Lung (tissue), 12 donors: Measurements from ENCODE around the gene LCTL. TPM values are rescaled to one million over a fixed set of nuclear protein-coding genes. Genes with fewer than 3 reads are reported as not detected.

Source experiments
- ATAC-seq: fragments of 200-7000 bp; cut with Tn5 transposase; one replicate; pipeline ENCODE4 v1.9.1; 2020; ENCODE audit warnings: moderate number of reproducible peaks; ENCODE audit not compliant: insufficient read depth, low FRiP score
- DNase-seq, 3 donors: peaks; one replicate each; pipeline ENCODE4 v3.0.0-alpha.2; 2013 to 2017
- H3K27ac ChIP-seq, 2 donors: one replicate each; pipeline ENCODE4 v1.5.1; 2013; ENCODE audit warnings: mild to moderate bottlenecking in 2 of 2, moderate library complexity in 2 of 2, control low read depth in 1 of 2, inconsistent platforms in 1 of 2, low read depth in 1 of 2, low read length in 1 of 2
- H3K27me3 ChIP-seq, 3 donors: one replicate each; pipeline ENCODE4 v1.5.1; 2013; ENCODE audit warnings: low read length in 2 of 3; ENCODE audit not compliant: control insufficient read depth in 3 of 3, insufficient read depth in 3 of 3
- H3K36me3 ChIP-seq, 4 donors: one replicate each; pipeline ENCODE4 v1.5.1; 2013; ENCODE audit warnings: low read length in 4 of 4, mild to moderate bottlenecking in 1 of 4, moderate library complexity in 1 of 4; ENCODE audit not compliant: control insufficient read depth in 4 of 4, insufficient read depth in 4 of 4
- H3K4me1 ChIP-seq, 5 donors: one replicate each; pipeline ENCODE4 v1.5.1; 2013; ENCODE audit warnings: low read length in 5 of 5, mild to moderate bottlenecking in 2 of 5, moderate library complexity in 1 of 5; ENCODE audit not compliant: control insufficient read depth in 5 of 5, insufficient read depth in 5 of 5
- H3K4me3 ChIP-seq: one replicate; pipeline ENCODE4 v1.5.1; 2013; ENCODE audit warnings: mild to moderate bottlenecking, control low read depth, moderate library complexity
- H3K9ac ChIP-seq, 2 donors: one replicate each; pipeline ENCODE4 v1.5.1; 2013; ENCODE audit warnings: low read length in 2 of 2, control low read depth in 1 of 2; ENCODE audit not compliant: insufficient read depth in 1 of 2
- H3K9me3 ChIP-seq, 4 donors: one replicate each; pipeline ENCODE4 v1.5.1; 2013; ENCODE audit warnings: low read length in 3 of 4, mild to moderate bottlenecking in 1 of 4, moderate library complexity in 1 of 4; ENCODE audit not compliant: control insufficient read depth in 4 of 4, insufficient read depth in 3 of 4
- CTCF ChIP-seq: IDR thresholded peaks from 2 replicates; pipeline ENCODE4 v1.5.1; 2012; ENCODE audit warnings: mild to moderate bottlenecking; ENCODE audit errors: control extremely low read depth, extremely low read depth
- WGBS, 2 donors: extraction: QIAGEN DNeasy Blood & Tissue Kit; methylation state at CpG; one replicate each; pipeline ENCODE4 v1.1.7; 2013; 5-methylcytosine and 5-hydroxymethylcytosine counted together
- polyA plus RNA-seq, 2 donors: library from polyadenylated mRNA; stranded (reverse); fragments of 200-250 nt; gene quantifications; one replicate each; pipeline ENCODE4 v1.2.1, GENCODE V29; 2013
- total RNA-seq, 2 donors: library from RNA; depleted of rRNA in 1 of 2; stranded (reverse); fragments of >200 nt in 1 of 2; gene quantifications; one replicate each; pipeline ENCODE4 v1.2.1, GENCODE V29; 2014 to 2021
- donor health status: control.
- donor health status: control.
- donor health status: Bipolar disorder and iron deficiency.
- donor health status: healthy.
- donor health status: DM: yes; HTN: yes; CAD: no.

Gene LCTL
- total and polyA plus RNA-seq, 4 donors = not detected

GRCh38 chr15:66613743-66614142 lies 47.9 kb upstream of the LCTL start:
- H3K4me3 ChIP-seq = no peak overlapping the region
- H3K27ac ChIP-seq = peak overlapping the region in 1 of 2 donors; percentile 69
- H3K27me3 ChIP-seq = no peaks in the 10 kb centered on the region
- no peaks in the 10 kb centered on the region for H3K36me3 ChIP-seq
- DNase-seq (peak in 1 of 3 donors; percentile 42), ATAC-seq (no peak)
- WGBS, 2 donors = 0 to 47% methylated on average over 3 of the region's 3 CpGs
- TF ChIP-seq CTCF = no peak
- H3K9ac ChIP-seq = no peak overlapping the region
- no peaks in the 10 kb centered on the region for H3K9me3 ChIP-seq
- H3K4me1 ChIP-seq = peaks cover 0 to 17% (median 13%) of the 10 kb centered on the region in 5 donors

DNA sequence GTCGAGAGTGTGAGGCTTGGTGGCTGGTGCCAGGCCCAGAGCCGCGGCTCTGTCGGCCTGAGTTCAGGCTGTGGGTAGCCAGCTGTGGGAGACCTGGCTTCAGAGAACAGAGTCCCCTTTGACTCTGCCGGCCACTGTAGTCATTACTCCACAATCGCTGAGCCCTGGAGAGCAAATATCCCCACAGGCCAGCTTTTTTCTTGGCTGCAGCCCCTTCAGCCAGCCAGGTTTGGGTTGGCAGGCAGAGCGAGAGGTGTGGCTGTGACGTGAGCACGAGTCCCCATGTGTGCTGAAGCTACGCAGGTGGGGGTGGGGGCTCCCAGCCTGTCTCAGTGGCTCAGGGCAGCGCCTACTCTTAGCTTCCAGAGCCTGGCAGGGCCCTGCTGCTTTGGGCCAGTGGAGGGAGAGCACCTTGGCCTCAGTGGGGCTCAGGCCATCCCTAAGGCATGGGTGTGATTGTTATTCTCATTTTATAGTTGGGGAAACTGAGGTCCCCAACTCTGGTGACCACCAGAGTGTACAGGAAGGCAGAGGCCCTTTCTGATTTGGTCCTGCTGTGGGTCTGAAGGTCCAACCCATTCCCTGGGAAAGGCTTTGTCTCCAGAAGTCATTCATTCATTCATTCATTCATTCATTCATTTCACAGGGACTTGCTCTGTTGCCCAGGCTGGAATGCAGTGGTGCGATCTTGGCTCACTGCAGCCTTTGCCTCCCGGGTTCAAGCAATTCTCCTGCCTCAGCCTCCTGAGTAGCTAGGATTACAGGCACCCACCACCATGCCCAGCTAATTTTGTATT lies 45.7 kb upstream of the LCTL start:
- H3K27ac ChIP-seq = no peak overlapping the region
- no peaks in the 10 kb centered on the region for H3K27me3 ChIP-seq
- no peak overlapping the region for H3K9ac ChIP-seq
- ATAC-seq = no peak
- DNase-seq = peak in 2 of 3 donors; percentile 66 to 68
- no peak overlapping the region for H3K4me3 ChIP-seq
- TF ChIP-seq CTCF = no peak
- H3K36me3 ChIP-seq = no peaks in the 10 kb centered on the region
- WGBS, 2 donors = 72 to 88% methylated on average over 13 of the region's 13 CpGs
- H3K4me1 ChIP-seq = peaks cover 0 to 9% (median 2%) of the 10 kb centered on the region in 5 donors
- no peaks in the 10 kb centered on the region for H3K9me3 ChIP-seq

- Histone ChIP-seq H3K9me3 (no peaks in the 10 kb centered on the region), H3K36me3 (no peaks in the 10 kb centered on the region), H3K4me3 (no peak overlapping the region), H3K9ac (no peak overlapping the region), H3K27ac (no peak overlapping the region), H3K27me3 (no peaks in the 10 kb centered on the region), H3K4me1 (peaks cover 0 to 7% (median 2%) of the 10 kb centered on the region in 5 donors)
- whole genome bisulfite sequencing, 2 donors = 85 to 89% methylated on average over 5 of the region's 5 CpGs
- no peak for ATAC-seq
- DNase-seq = no peak
- TF ChIP-seq CTCF = no peak
Observed at GRCh38 chr15:66609876-66610275, 44.1 kb upstream of the LCTL start.
